Right lobe of liver (tissue), 6 donors: Measurements from ENCODE around the gene LYG1. TPM values are rescaled to one million over a fixed set of nuclear protein-coding genes. Genes with fewer than 3 reads are reported as not detected.

Source experiments
- ATAC-seq, 4 donors: fragments of 200-7000 bp; cut with Tn5 transposase; one replicate each; pipeline ENCODE4 v1.9.1; 2020; ENCODE audit warnings: mild to moderate bottlenecking in 4 of 4, moderate library complexity in 4 of 4
- DNase-seq, 3 donors: peaks; one replicate each; pipeline ENCODE4 v3.0.0-alpha.2; 2020
- H3K27ac ChIP-seq, 3 donors: fragments of 200-600 bp; one replicate each; pipeline ENCODE4 v1.8.0; 2022
- H3K27me3 ChIP-seq, 2 donors: fragments of 200-600 bp; one replicate each; pipeline ENCODE4 v1.8.0; 2022
- H3K36me3 ChIP-seq, 4 donors: fragments of 200-600 bp; sonication (generic) in 1 of 4; one replicate each; pipeline versions ENCODE4 v1.5.1 to v1.8.0; 2017 to 2022; ENCODE audit warnings: control low read depth in 1 of 4
- H3K4me1 ChIP-seq, 4 donors: fragments of 200-600 bp; sonication (generic) in 1 of 4; one replicate each; pipeline versions ENCODE4 v1.5.1 to v1.8.0; 2017 to 2022; ENCODE audit warnings: control low read depth in 1 of 4
- H3K4me3 ChIP-seq, 3 donors: fragments of 200-600 bp; one replicate each; pipeline ENCODE4 v1.8.0; 2022
- H3K9me3 ChIP-seq, 4 donors: fragments of 200-600 bp; sonication (generic) in 1 of 4; one replicate each; pipeline versions ENCODE4 v1.5.1 to v1.8.0; 2017 to 2022; ENCODE audit warnings: control low read depth in 1 of 4
- POLR2A ChIP-seq: fragments of 450-650 bp; IDR thresholded peaks from one replicate; pipeline ENCODE4 v1.6.1; 2017; ENCODE audit warnings: antibody characterized with exemption, mild to moderate bottlenecking
- WGBS: methylation state at CpG from one replicate; pipeline ENCODE4 v1.1.6; 2018; ENCODE audit warnings: low coverage, low lambda C conversion rate; ENCODE audit not compliant: insufficient coverage; ENCODE audit errors: missing lambda C conversion rate; 5-methylcytosine and 5-hydroxymethylcytosine counted together
- intact Hi-C, 2 donors: fragments of 100-400 bp; cut with DNase I; formaldehyde crosslinking; loops; one replicate each; pipeline versions ENCODE4 v1.11.2 to v1.14.1; 2022
- total RNA-seq, 6 experiments: library from RNA; depleted of rRNA in 2 of 6; stranded (reverse); fragments of >200 nt in 2 of 6; fragmentation: NEBNext Ultra II Directional in 3 of 6; extraction: Animal tissue kit (Norgen Biotek cat#: 25700) in 3 of 6; gene quantifications; one replicate each; pipeline versions ENCODE4 v1.1.0 to v1.2.4, GENCODE V29; 2016 to 2023
- TF ChIP-seq, protein P1 (sequence below), 4 donors: fragments of 200-600 bp in 3 of 4; fragments of 450-650 bp in 1 of 4; IDR thresholded peaks; one replicate each; pipeline versions ENCODE4 v1.5.1 to v1.8.0; 2016 to 2022; ENCODE audit warnings: antibody characterized with exemption in 4 of 4, mild to moderate bottlenecking in 2 of 4
- donor health status: DM: no; HTN: yes; CAD: no.
- donor health status: DM: no; HTN: no; CAD: no.
- donor health status: DM: no; HTN: no; CAD: no.
- donor health status: DM: no; HTN: yes; CAD: no.
- donor health status: DM: no; HTN: yes; CAD: no.

LYG1 gene
- total RNA-seq, 6 experiments from 2014 or later = 0.25 to 1.00 (median 0.64) TPM; not detected in 1

DNA sequence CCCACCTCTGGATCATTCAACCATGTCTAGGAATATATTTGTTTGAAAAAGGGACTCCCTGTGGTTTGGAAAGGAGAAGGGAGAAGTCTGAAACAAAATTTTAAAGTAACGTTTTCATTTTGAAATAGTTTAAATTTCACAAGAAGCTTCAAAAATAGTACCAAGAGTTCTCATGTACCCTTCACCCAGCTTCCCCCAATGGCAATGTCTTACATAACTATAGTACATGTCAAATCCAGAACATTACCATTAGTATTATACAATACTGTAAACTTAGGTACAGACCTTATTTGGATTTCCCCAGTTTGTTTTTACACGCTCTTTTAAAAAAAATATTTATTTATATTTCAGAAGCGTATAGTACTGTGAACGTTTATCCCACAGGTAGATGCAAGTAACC is 41.5 kb downstream of the LYG1 start:
- H3K4me3 ChIP-seq = no peak overlapping the region
- intact Hi-C loops = no loop called here
- H3K4me1 ChIP-seq = no peaks in the 10 kb centered on the region
- WGBS = 75% methylated on average over 4 of the region's 4 CpGs
- H3K9me3 ChIP-seq = no peaks in the 10 kb centered on the region
- no peak for TF ChIP-seq POLR2A
- TF ChIP-seq, protein P1, sequence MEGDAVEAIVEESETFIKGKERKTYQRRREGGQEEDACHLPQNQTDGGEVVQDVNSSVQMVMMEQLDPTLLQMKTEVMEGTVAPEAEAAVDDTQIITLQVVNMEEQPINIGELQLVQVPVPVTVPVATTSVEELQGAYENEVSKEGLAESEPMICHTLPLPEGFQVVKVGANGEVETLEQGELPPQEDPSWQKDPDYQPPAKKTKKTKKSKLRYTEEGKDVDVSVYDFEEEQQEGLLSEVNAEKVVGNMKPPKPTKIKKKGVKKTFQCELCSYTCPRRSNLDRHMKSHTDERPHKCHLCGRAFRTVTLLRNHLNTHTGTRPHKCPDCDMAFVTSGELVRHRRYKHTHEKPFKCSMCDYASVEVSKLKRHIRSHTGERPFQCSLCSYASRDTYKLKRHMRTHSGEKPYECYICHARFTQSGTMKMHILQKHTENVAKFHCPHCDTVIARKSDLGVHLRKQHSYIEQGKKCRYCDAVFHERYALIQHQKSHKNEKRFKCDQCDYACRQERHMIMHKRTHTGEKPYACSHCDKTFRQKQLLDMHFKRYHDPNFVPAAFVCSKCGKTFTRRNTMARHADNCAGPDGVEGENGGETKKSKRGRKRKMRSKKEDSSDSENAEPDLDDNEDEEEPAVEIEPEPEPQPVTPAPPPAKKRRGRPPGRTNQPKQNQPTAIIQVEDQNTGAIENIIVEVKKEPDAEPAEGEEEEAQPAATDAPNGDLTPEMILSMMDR (IDR thresholded peaks at IDR 0.05) = no peak
- H3K36me3 ChIP-seq = no peaks in the 10 kb centered on the region
- H3K27me3 ChIP-seq = no peaks in the 10 kb centered on the region
- ATAC-seq (no peak), DNase-seq (no peak)
- H3K27ac ChIP-seq = no peak overlapping the region

DNA sequence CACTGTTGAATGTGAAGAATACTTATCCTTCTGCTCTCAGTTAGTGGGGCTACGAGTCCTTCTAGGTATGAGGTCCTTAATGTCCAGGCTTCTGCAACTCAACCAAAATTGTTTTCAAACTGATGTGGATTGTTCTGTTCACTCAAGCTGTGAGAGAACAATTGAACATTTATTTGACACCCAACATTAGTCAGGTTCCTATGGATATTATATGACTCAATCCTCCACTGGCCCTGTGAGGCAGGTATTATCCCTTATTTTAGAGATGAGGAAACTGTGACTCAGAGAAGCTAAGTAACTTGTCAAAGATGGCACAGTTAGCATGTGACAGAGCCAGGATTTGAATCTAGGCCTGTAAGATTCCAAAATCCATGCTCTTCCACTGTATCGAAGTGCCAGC is 44.3 kb downstream of the LYG1 start:
- H3K4me1 ChIP-seq = no peaks in the 10 kb centered on the region
- DNase-seq = no peak
- no peaks in the 10 kb centered on the region for H3K36me3 ChIP-seq
- ATAC-seq = no peak
- WGBS = 100% methylated on average over 2 of the region's 2 CpGs
- H3K9me3 ChIP-seq = no peaks in the 10 kb centered on the region
- no peak overlapping the region for H3K27ac ChIP-seq
- no peaks in the 10 kb centered on the region for H3K27me3 ChIP-seq
- TF ChIP-seq POLR2A = no peak
- TF ChIP-seq, protein P1 (IDR thresholded peaks at IDR 0.05) = no peak
- intact Hi-C loops = no loop called here
- H3K4me3 ChIP-seq = no peak overlapping the region

DNA sequence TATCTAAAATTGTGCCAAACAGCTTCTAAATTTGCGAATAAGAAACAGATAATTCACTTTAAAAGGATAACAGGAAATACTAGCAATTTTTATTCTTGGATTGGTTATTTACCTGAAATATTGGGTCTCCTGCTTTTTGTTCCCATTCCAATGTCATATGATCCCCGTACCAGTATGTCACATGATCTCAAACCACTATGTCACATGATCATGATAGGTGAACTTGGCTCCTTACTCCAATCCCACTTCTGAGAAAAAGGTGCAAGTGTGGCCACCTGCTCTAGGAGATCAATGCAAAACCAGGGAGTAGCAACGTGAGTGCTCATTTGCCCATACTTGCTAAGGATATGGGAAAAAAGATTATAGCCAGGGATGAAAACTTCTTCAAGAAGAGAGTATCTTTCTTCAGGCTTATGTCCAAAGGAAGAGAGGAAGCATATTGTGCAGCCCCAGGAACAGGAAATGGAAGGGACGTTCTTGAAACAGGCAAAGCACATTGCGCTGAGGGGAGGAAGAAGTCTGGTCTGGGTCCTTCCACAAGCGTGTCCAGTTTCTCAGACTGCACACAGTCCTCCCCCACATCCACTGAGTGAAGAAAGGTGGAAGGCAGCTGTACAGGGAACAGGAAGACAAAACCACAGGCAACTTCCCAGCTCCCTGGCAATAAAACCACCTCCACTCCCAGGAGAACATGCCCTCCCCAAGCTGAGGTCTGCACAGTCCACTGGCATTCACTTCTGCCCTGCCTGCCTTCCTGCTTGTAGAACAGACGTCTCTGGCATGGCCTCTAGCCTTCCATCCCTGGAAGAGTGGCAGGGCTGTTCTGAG is 45.3 kb downstream of the LYG1 start, which contains the start of gene LYG2:
Gene LYG2 (minus strand): TSS at position 176 of the 828 bp plus-strand sequence. CDS start 1,406 bp downstream, outside the sequence.
- no peak for ATAC-seq
- 52% methylated on average over 7 of the region's 7 CpGs for WGBS
- no peaks in the 10 kb centered on the region for H3K4me1 ChIP-seq

DNA sequence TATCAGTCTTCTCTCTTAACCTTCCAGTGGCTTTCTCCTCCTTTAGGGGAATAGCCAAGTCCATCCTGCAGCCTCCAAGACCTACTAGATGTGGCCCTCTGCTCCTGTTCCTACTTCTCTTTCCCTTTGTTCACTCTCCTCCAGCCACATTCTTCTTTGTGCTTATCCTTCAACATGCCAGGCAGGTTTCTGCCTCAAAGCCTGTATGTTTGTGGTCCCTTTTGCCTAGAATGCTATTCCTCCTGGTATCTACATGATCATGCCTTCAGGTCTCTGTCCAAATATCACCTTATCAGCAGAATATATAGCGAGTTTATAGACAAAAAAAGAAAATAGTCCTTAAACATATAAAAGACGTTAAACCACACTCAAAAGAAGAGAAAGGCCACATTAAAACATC is 51.0 kb downstream of the LYG1 start:
- ATAC-seq (no peak), DNase-seq (no peak)
- no peaks in the 10 kb centered on the region for H3K36me3 ChIP-seq
- no peak overlapping the region for H3K4me3 ChIP-seq
- 84% methylated on average over 2 of the region's 2 CpGs for WGBS
- no peaks in the 10 kb centered on the region for H3K9me3 ChIP-seq
- TF ChIP-seq, protein P1 (IDR thresholded peaks at IDR 0.05) = no peak
- TF ChIP-seq POLR2A = no peak
- no peaks in the 10 kb centered on the region for H3K27me3 ChIP-seq
- H3K4me1 ChIP-seq = no peaks in the 10 kb centered on the region
- intact Hi-C loops = no loop called here
- no peak overlapping the region for H3K27ac ChIP-seq

More for the DNA sequence above, 45.3 kb downstream of the LYG1 start, which contains the start of gene LYG2:
- DNase-seq = no peak
- H3K9me3 ChIP-seq = no peaks in the 10 kb centered on the region
- TF ChIP-seq POLR2A = no peak
- TF ChIP-seq, protein P1 (IDR thresholded peaks at IDR 0.05) = no peak
- intact Hi-C loops = no loop called here
- no peaks in the 10 kb centered on the region for H3K27me3 ChIP-seq
- H3K4me3 ChIP-seq = no peak within 1 kb of the TSS
- no peaks in the 10 kb centered on the region for H3K36me3 ChIP-seq
- no peak within 1 kb of the TSS for H3K27ac ChIP-seq
